Transverse colon (tissue), 4 donors: ENCODE results near the gene TLE5. TPM values are rescaled to one million over a fixed set of nuclear protein-coding genes. Genes with fewer than 3 reads are reported as not detected.

Experiments used
- DNase-seq: peaks from one replicate; pipeline ENCODE4 v3.0.0-alpha.2; 2019
- H3K27ac ChIP-seq, 4 donors: fragments of 200-600 bp; sonication (generic); 2 replicates each; pipeline ENCODE4 v1.5.1; 2016 to 2018; ENCODE audit warnings: inconsistent platforms in 4 of 4
- H3K27me3 ChIP-seq: fragments of 200-600 bp; sonication (generic); 2 replicates; pipeline ENCODE4 v1.5.1; 2017; ENCODE audit warnings: inconsistent platforms
- H3K36me3 ChIP-seq, 4 donors: fragments of 200-600 bp; sonication (generic); 2 replicates each; pipeline ENCODE4 v1.5.1; 2017 to 2019; ENCODE audit warnings: inconsistent platforms in 4 of 4
- H3K4me1 ChIP-seq, 4 donors: fragments of 200-600 bp; sonication (generic); 2 replicates each; pipeline ENCODE4 v1.5.1; 2017 to 2020; ENCODE audit warnings: inconsistent platforms in 4 of 4
- H3K4me3 ChIP-seq, 4 donors: fragments of 200-600 bp; sonication (generic); 1 replicate in 1 of 4; 2 replicates in 3 of 4; pipeline versions ENCODE4 v1.5.1 to v1.6.1; 2017 to 2019; ENCODE audit warnings: inconsistent platforms in 4 of 4
- H3K9me3 ChIP-seq, 2 donors: fragments of 200-600 bp; sonication (generic); 2 replicates each; pipeline ENCODE4 v1.5.1; 2017 to 2019; ENCODE audit warnings: inconsistent platforms in 2 of 2
- CTCF ChIP-seq, 5 experiments: fragments of 200-600 bp in 3 of 5; fragments of 450-650 bp in 2 of 5; sonication (generic) in 3 of 5; IDR thresholded peaks; 1 replicate in 2 of 5; 2 replicates in 3 of 5; pipeline ENCODE4 v1.5.1; 2016 to 2017; ENCODE audit warnings: antibody characterized with exemption in 5 of 5, inconsistent platforms in 3 of 5, mild to moderate bottlenecking in 2 of 5, moderate library complexity in 1 of 5
- EP300 ChIP-seq: sonication (generic); formaldehyde crosslinking; IDR thresholded peaks from one replicate; pipeline ENCODE4 v1.6.1; 2017; ENCODE audit warnings: antibody characterized with exemption, low read depth
- POLR2A ChIP-seq: fragments of 450-650 bp; IDR thresholded peaks from one replicate; pipeline ENCODE4 v1.6.1; 2016; ENCODE audit warnings: antibody characterized with exemption, mild to moderate bottlenecking, moderate library complexity
- POLR2AphosphoS5 ChIP-seq, 3 donors: sonication (generic); formaldehyde crosslinking; IDR thresholded peaks; one replicate each; pipeline ENCODE4 v1.6.1; 2016; ENCODE audit warnings: antibody characterized with exemption in 3 of 3
- WGBS, 2 donors: methylation state at CpG; one replicate each; pipeline ENCODE4 v1.1.5; 2018; ENCODE audit warnings: low coverage in 1 of 2; 5-methylcytosine and 5-hydroxymethylcytosine counted together
- in situ Hi-C, 4 donors: fragments of 200-750 bp; cut with MboI; loops; one replicate each; pipeline versions ENCODE4 v1.15.0 to v1.15.1; 2017; ENCODE audit warnings: low sequenced_read_pairs in 3 of 4, low pct_ligation_motif_present in 1 of 4, low pct_unique_long_range_greater_than_20kb in 1 of 4
- intact Hi-C: fragments of 100-400 bp; cut with DNase I; formaldehyde crosslinking; loops from one replicate; pipeline ENCODE4 v1.15.1; 2023; ENCODE audit warnings: low total_unique reads
- total RNA-seq, 4 donors: library from RNA; depleted of rRNA; stranded (reverse); fragments of >200 nt; gene quantifications; one replicate each; pipeline ENCODE4 v1.1.0, GENCODE V29; 2016

The TLE5 gene
- total RNA-seq, 4 donors from 2014 or later, result 307 to 561 (median 400) TPM

GRCh38 chr19:3109491-3109890 is 47.2 kb upstream of the TLE5 start:
- Histone ChIP-seq H3K4me1 (peaks cover 13 to 40% (median 31%) of the 10 kb centered on the region in 4 donors), H3K27me3 (no peaks in the 10 kb centered on the region), H3K36me3 (no peaks in the 10 kb centered on the region), H3K9me3 (no peaks in the 10 kb centered on the region), H3K27ac (no peak overlapping the region), H3K4me3 (no peak overlapping the region)
- intact Hi-C loops (loop anchor here (10.0 kb wide), 1 partner anchor 145 kb away; no protein-coding TSS in a partner anchor), in situ Hi-C loops (loop anchor here in 1 of 4 donors (10.0 kb wide), 1 partner anchor 145 kb away; no protein-coding TSS in a partner anchor)
- WGBS, 2 donors, result 90% methylated on average over 22 of the region's 22 CpGs; no CpG with 5 or more reads in 1 of the 2 donors
- no peak for DNase-seq
- TF ChIP-seq POLR2AphosphoS5 (IDR thresholded peaks at IDR 0.05), result no peak
- TF ChIP-seq CTCF (IDR thresholded peaks at IDR 0.05), result no peak
- no peak for TF ChIP-seq POLR2A
- no peak for TF ChIP-seq EP300

GRCh38 chr19:3108775-3109174 is 46.5 kb upstream of the TLE5 start:
- Histone ChIP-seq H3K4me3 (no peak overlapping the region), H3K27me3 (no peaks in the 10 kb centered on the region), H3K27ac (peak overlapping the region in 1 of 4 donors; percentile 69), H3K36me3 (no peaks in the 10 kb centered on the region), H3K9me3 (no peaks in the 10 kb centered on the region), H3K4me1 (peaks cover 20 to 48% (median 37%) of the 10 kb centered on the region in 4 donors)
- in situ Hi-C loops, result loop anchor here in 1 of 4 donors (10.0 kb wide), 1 partner anchor 144 kb away; no protein-coding TSS in a partner anchor
- TF ChIP-seq POLR2AphosphoS5 (IDR thresholded peaks at IDR 0.05), result no peak
- TF ChIP-seq CTCF (IDR thresholded peaks at IDR 0.05), result peak; percentile 80 to 88 (median 82)
- WGBS, 2 donors, result 50% methylated on average over 5 of the region's 5 CpGs; no CpG with 5 or more reads in 1 of the 2 donors
- DNase-seq, result peak; percentile 72
- intact Hi-C loops, result loop anchor here (10.0 kb wide), 1 partner anchor 144 kb away; no protein-coding TSS in a partner anchor

- H3K27ac ChIP-seq, result peak overlapping the region; percentile 32 to 77 (median 73)
- no peaks in the 10 kb centered on the region for H3K36me3 ChIP-seq
- no peak overlapping the region for H3K4me3 ChIP-seq
- H3K9me3 ChIP-seq, result no peaks in the 10 kb centered on the region
- H3K4me1 ChIP-seq, result peaks cover 26 to 59% (median 48%) of the 10 kb centered on the region in 4 donors
- H3K27me3 ChIP-seq, result no peaks in the 10 kb centered on the region
- TF ChIP-seq POLR2A (no peak), CTCF (IDR thresholded peaks at IDR 0.05) (no peak), EP300 (no peak), POLR2AphosphoS5 (IDR thresholded peaks at IDR 0.05) (no peak)
- in situ Hi-C loops, result loop anchor here in 1 of 4 donors (10.0 kb wide), 1 partner anchor 143 kb away; no protein-coding TSS in a partner anchor
- DNase-seq, result no peak
- intact Hi-C loops, result loop anchor here (10.0 kb wide), 1 partner anchor 143 kb away; no protein-coding TSS in a partner anchor
- 69% methylated on average over 7 of the region's 7 CpGs; no CpG with 5 or more reads in 1 of the 2 donors for WGBS, 2 donors
Observed at GRCh38 chr19:3107658-3108057, 45.4 kb upstream of the TLE5 start.

GRCh38 chr19:3106509-3107141 is 44.3 kb upstream of the TLE5 start:
- no peaks in the 10 kb centered on the region for H3K9me3 ChIP-seq
- intact Hi-C loops (loop anchor here (10.0 kb wide), 1 partner anchor 142 kb away; no protein-coding TSS in a partner anchor), in situ Hi-C loops (loop anchor here in 1 of 4 donors (10.0 kb wide), 1 partner anchor 142 kb away; no protein-coding TSS in a partner anchor)
- no peaks in the 10 kb centered on the region for H3K27me3 ChIP-seq
- H3K4me3 ChIP-seq, result no peak overlapping the region
- DNase-seq, result no peak
- WGBS, 2 donors, result 93% methylated on average over 17 of the region's 17 CpGs; no CpG with 5 or more reads in 1 of the 2 donors
- H3K27ac ChIP-seq, result peak overlapping the region; percentile 32 to 77 (median 73)
- H3K36me3 ChIP-seq, result no peaks in the 10 kb centered on the region
- H3K4me1 ChIP-seq, result peaks cover 29 to 66% (median 55%) of the 10 kb centered on the region in 4 donors
- no peak for TF ChIP-seq CTCF (IDR thresholded peaks at IDR 0.05)
- no peak for TF ChIP-seq EP300
- no peak for TF ChIP-seq POLR2A
- TF ChIP-seq POLR2AphosphoS5 (IDR thresholded peaks at IDR 0.05), result no peak
